Spleen (tissue), 7 donors: ENCODE results near the gene TTC24.
A peak's percentile ranks its signal among the peaks of the same experiment; 100 is the strongest.

ENCODE experiments used
- CTCF ChIP-seq, 11 experiments: fragments of 200-600 bp in 7 of 11; fragments of 450-650 bp in 4 of 11; sonication (generic) in 4 of 11; IDR thresholded peaks in 8 of 11; conservative IDR thresholded peaks in 3 of 11; 1 replicate in 7 of 11; 2 replicates in 4 of 11; pipeline versions ENCODE4 v1.4.0 to v1.8.0; 2016 to 2021; ENCODE audit warnings: antibody characterized with exemption in 11 of 11, inconsistent platforms in 4 of 11, mild to moderate bottlenecking in 1 of 11
- POLR2A ChIP-seq, 3 donors: fragments of 450-650 bp; IDR thresholded peaks; one replicate each; pipeline ENCODE4 v1.5.1; 2017; ENCODE audit warnings: antibody characterized with exemption in 3 of 3, mild to moderate bottlenecking in 1 of 3
- donor health status: DM: no; HTN: no; CAD: no; lungs with moderate emphysema.
- donor health status: DM: no; HTN: no; CAD: no.
- donor health status: DM: no; HTN: no; CAD: no.

- TF ChIP-seq POLR2A (IDR thresholded peaks at IDR 0.05) (no peak), CTCF (IDR thresholded peaks at IDR 0.05 in 8 of 11, conservative IDR thresholded peaks at IDR 0.05 in 3 of 11) (peak; percentile 48 to 86 (median 71))
Observed at GRCh38 chr1:156608036-156608674, 28.6 kb downstream of the TTC24 start.
